Fibroblast of lung (primary cell): ENCODE data around the gene SLC23A1.

Source experiments
- CTCF ChIP-seq, 2 donors: IDR thresholded peaks in 1 of 2; conservative IDR thresholded peaks in 1 of 2; 1 replicate in 1 of 2; 2 replicates in 1 of 2; pipeline ENCODE4 v1.5.1; 2011 to 2012; ENCODE audit warnings: low read length in 2 of 2, control low read depth in 1 of 2, inconsistent platforms in 1 of 2, low read depth in 1 of 2, mild to moderate bottlenecking in 1 of 2
- EZH2 ChIP-seq: IDR thresholded peaks from 2 replicates; pipeline ENCODE4 v1.5.1; 2012; ENCODE audit warnings: low read length, control low read depth, mild to moderate bottlenecking; ENCODE audit errors: missing control alignments

GRCh38 chr5:139395844-139396640, 12.9 kb upstream of the SLC23A1 start:
- TF ChIP-seq CTCF (conservative IDR thresholded peaks at IDR 0.05 in 1 of 2, IDR thresholded peaks at IDR 0.05 in 1 of 2; ENCODE audit: low read depth in 1 of 2, low read length in 2 of 2) (no peak), EZH2 (no peak)
